Gastrocnemius medialis (tissue), 4 donors: ENCODE data around the gene DNAJB4. TPM values are rescaled to one million over a fixed set of nuclear protein-coding genes. Genes with fewer than 3 reads are reported as not detected.
A peak's percentile ranks its signal among the peaks of the same experiment; 100 is the strongest.

Experiments
- ATAC-seq, 2 donors: fragments of 150-250 bp; one replicate each; pipeline ENCODE4 v1.9.1; 2016
- DNase-seq, 2 donors: peaks; one replicate each; pipeline ENCODE4 v3.0.0-alpha.2; 2019
- H3K27ac ChIP-seq, 4 donors: fragments of 200-600 bp; sonication (generic); 1 replicate in 1 of 4; 2 replicates in 3 of 4; pipeline ENCODE4 v1.5.1; 2016 to 2018; ENCODE audit warnings: mild to moderate bottlenecking in 2 of 4, moderate library complexity in 1 of 4
- H3K27me3 ChIP-seq, 3 donors: fragments of 200-600 bp; sonication (generic) in 2 of 3; 1 replicate in 1 of 3; 2 replicates in 2 of 3; pipeline versions ENCODE4 v1.5.1 to v1.6.0; 2016 to 2019; ENCODE audit warnings: mild to moderate bottlenecking in 1 of 3, moderate library complexity in 1 of 3
- H3K36me3 ChIP-seq, 2 donors: fragments of 200-600 bp; sonication (generic) in 1 of 2; one replicate each; pipeline ENCODE4 v1.5.1; 2017 to 2018
- H3K4me1 ChIP-seq, 2 donors: fragments of 200-600 bp; sonication (generic) in 1 of 2; one replicate each; pipeline ENCODE4 v1.5.1; 2016 to 2017; ENCODE audit warnings: mild to moderate bottlenecking in 2 of 2
- H3K4me3 ChIP-seq, 4 donors: fragments of 200-600 bp; sonication (generic) in 3 of 4; 1 replicate in 1 of 4; 2 replicates in 3 of 4; pipeline ENCODE4 v1.5.1; 2016 to 2019; ENCODE audit warnings: mild to moderate bottlenecking in 2 of 4
- H3K9me3 ChIP-seq, 3 donors: fragments of 200-600 bp; sonication (generic) in 2 of 3; 1 replicate in 1 of 3; 2 replicates in 2 of 3; pipeline ENCODE4 v1.5.1; 2016 to 2019
- CTCF ChIP-seq, 5 experiments: fragments of 450-650 bp in 3 of 5; fragments of 200-600 bp in 2 of 5; sonication (generic) in 2 of 5; IDR thresholded peaks in 4 of 5; conservative IDR thresholded peaks in 1 of 5; 1 replicate in 4 of 5; 2 replicates in 1 of 5; pipeline ENCODE4 v1.5.1; 2016 to 2019; ENCODE audit warnings: antibody characterized with exemption in 5 of 5, mild to moderate bottlenecking in 3 of 5, moderate library complexity in 3 of 5
- POLR2A ChIP-seq, 2 donors: fragments of 450-650 bp; IDR thresholded peaks; one replicate each; pipeline ENCODE4 v1.6.1; 2017; ENCODE audit warnings: antibody characterized with exemption in 2 of 2, mild to moderate bottlenecking in 2 of 2, moderate library complexity in 2 of 2
- in situ Hi-C, 4 donors: fragments of 200-750 bp; cut with MboI; loops; one replicate each; pipeline versions ENCODE4 v1.15.0 to v1.8.0; 2017; ENCODE audit warnings: low sequenced_read_pairs in 4 of 4
- intact Hi-C: fragments of 100-400 bp; cut with DNase I; formaldehyde crosslinking; loops from one replicate; pipeline ENCODE4 v1.15.1; 2023; ENCODE audit warnings: low total_unique reads
- total RNA-seq, 4 donors: library from RNA; depleted of rRNA; stranded (reverse); fragments of >200 nt; gene quantifications; one replicate each; pipeline versions ENCODE4 v1.1.0 to v1.2.3, GENCODE V29; 2016

Gene DNAJB4
- total RNA-seq, 4 donors from 2014 or later: 35.6 to 84.9 (median 45.3) TPM

GRCh38 chr1:78052685-78053405 is 48.1 kb downstream of the DNAJB4 start:
- intact Hi-C loops: no loop called here

GRCh38 chr1:78053498-78053897 is 48.8 kb downstream of the DNAJB4 start:
- in situ Hi-C loops (no loop called here), intact Hi-C loops (no loop called here)
- H3K4me1 ChIP-seq: peaks cover 18 to 20% of the 10 kb centered on the region in 2 donors
- H3K27me3 ChIP-seq: no peaks in the 10 kb centered on the region
- ATAC-seq: no peak
- no peaks in the 10 kb centered on the region for H3K9me3 ChIP-seq
- peak overlapping the region in 2 of 4 donors; percentile 31 to 49 for H3K27ac ChIP-seq
- H3K36me3 ChIP-seq: no peaks in the 10 kb centered on the region
- no peak overlapping the region for H3K4me3 ChIP-seq
- DNase-seq: no peak
- TF ChIP-seq POLR2A (IDR thresholded peaks at IDR 0.05): no peak
- no peak for TF ChIP-seq CTCF (IDR thresholded peaks at IDR 0.05 in 4 of 5, conservative IDR thresholded peaks at IDR 0.05 in 1 of 5)

More at GRCh38 chr1:78052685-78053405, 48.1 kb downstream of the DNAJB4 start:
- TF ChIP-seq POLR2A (IDR thresholded peaks at IDR 0.05) (no peak), CTCF (IDR thresholded peaks at IDR 0.05 in 4 of 5, conservative IDR thresholded peaks at IDR 0.05 in 1 of 5) (no peak)
- DNase-seq (no peak), ATAC-seq (no peak)
- Histone ChIP-seq H3K27ac (peak overlapping the region in 3 of 4 donors; percentile 31 to 49 (median 45)), H3K9me3 (no peaks in the 10 kb centered on the region), H3K36me3 (no peaks in the 10 kb centered on the region), H3K4me3 (no peak overlapping the region), H3K27me3 (no peaks in the 10 kb centered on the region), H3K4me1 (peaks cover 22 to 25% of the 10 kb centered on the region in 2 donors)
- in situ Hi-C loops: no loop called here

- Histone ChIP-seq H3K27ac (no peak overlapping the region), H3K9me3 (no peaks in the 10 kb centered on the region), H3K36me3 (no peaks in the 10 kb centered on the region), H3K4me3 (no peak overlapping the region), H3K4me1 (peaks cover 14 to 18% of the 10 kb centered on the region in 2 donors), H3K27me3 (no peaks in the 10 kb centered on the region)
- TF ChIP-seq CTCF (IDR thresholded peaks at IDR 0.05 in 4 of 5, conservative IDR thresholded peaks at IDR 0.05 in 1 of 5) (no peak), POLR2A (IDR thresholded peaks at IDR 0.05) (no peak)
- intact Hi-C loops (no loop called here), in situ Hi-C loops (no loop called here)
- DNase-seq (no peak), ATAC-seq (no peak)
Observed at GRCh38 chr1:78054559-78054958, 49.8 kb downstream of the DNAJB4 start.

DNA sequence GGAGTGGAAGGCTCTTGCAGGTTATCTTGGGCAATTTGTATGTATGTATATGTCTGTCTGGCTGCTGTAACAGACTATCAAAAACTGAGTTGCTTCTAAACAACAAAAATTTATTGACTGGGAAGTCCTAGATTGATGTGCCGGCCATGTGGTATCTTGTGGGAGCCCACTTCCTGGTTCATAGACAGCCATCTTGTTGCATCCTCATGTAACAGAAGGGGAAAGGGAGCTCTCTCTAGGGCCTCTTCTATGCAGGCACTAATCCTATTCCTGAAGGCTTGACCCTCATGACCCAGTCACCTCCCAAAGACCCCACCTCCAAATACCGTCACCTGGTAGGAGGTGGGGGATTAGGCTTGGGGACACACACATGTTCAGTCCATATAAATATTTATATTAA is 50.2 kb downstream of the DNAJB4 start:
- intact Hi-C loops: no loop called here
- Histone ChIP-seq H3K4me3 (no peak overlapping the region), H3K36me3 (no peaks in the 10 kb centered on the region), H3K27me3 (no peaks in the 10 kb centered on the region), H3K4me1 (peaks cover 14 to 18% of the 10 kb centered on the region in 2 donors), H3K9me3 (no peaks in the 10 kb centered on the region), H3K27ac (peak overlapping the region in 1 of 4 donors; percentile 44)
- TF ChIP-seq CTCF (IDR thresholded peaks at IDR 0.05 in 4 of 5, conservative IDR thresholded peaks at IDR 0.05 in 1 of 5) (no peak), POLR2A (IDR thresholded peaks at IDR 0.05) (no peak)
- ATAC-seq (no peak), DNase-seq (no peak)
- in situ Hi-C loops: no loop called here
